GM19025 (cell line): ENCODE measurements around the gene TRAM2.

Source experiments
- ATAC-seq: cut with Tn5 transposase; IDR thresholded peaks from one replicate; pipeline ENCODE4 v1.9.1; 2021; ENCODE audit warnings: mild to moderate bottlenecking, low read depth, moderate library complexity; ENCODE audit not compliant: unreplicated experiment

The TRAM2 gene

GRCh38 chr6:52577022-52577777 is at the start of gene TRAM2:
TRAM2 (minus strand) TSS chr6:52577060; CDS start chr6:52576915, 145 bp downstream.
- peak; percentile 58 for ATAC-seq

- no peak for ATAC-seq
Measured at GRCh38 chr6:52622810-52623209, 46.0 kb upstream of the TRAM2 start.

- ATAC-seq, result no peak
Measured at GRCh38 chr6:52621631-52622030, 44.8 kb upstream of the TRAM2 start.

- ATAC-seq, result no peak
Measured at GRCh38 chr6:52620906-52621190, 44.0 kb upstream of the TRAM2 start.

GRCh38 chr6:52620055-52620905 is 43.4 kb upstream of the TRAM2 start:
- ATAC-seq, result no peak

- no peak for ATAC-seq
Measured at GRCh38 chr6:52617087-52617486, 40.2 kb upstream of the TRAM2 start.

- no peak for ATAC-seq
Measured at GRCh38 chr6:52616059-52616690, 39.3 kb upstream of the TRAM2 start.

- no peak for ATAC-seq
Measured at GRCh38 chr6:52612336-52613054, 35.6 kb upstream of the TRAM2 start.

GRCh38 chr6:52611833-52612232 is 35.0 kb upstream of the TRAM2 start:
- ATAC-seq, result no peak

- ATAC-seq, result no peak
Measured at GRCh38 chr6:52610745-52611355, 34.0 kb upstream of the TRAM2 start.

GRCh38 chr6:52610011-52610410 is 33.2 kb upstream of the TRAM2 start:
- no peak for ATAC-seq

- no peak for ATAC-seq
Measured at GRCh38 chr6:52605610-52606185, 28.8 kb upstream of the TRAM2 start.

- ATAC-seq, result no peak
Measured at GRCh38 chr6:52603000-52603795, 26.3 kb upstream of the TRAM2 start.

- ATAC-seq, result no peak
Measured at GRCh38 chr6:52598824-52599190, 21.9 kb upstream of the TRAM2 start.

- no peak for ATAC-seq
Measured at GRCh38 chr6:52598123-52598823, 21.4 kb upstream of the TRAM2 start.

GRCh38 chr6:52597738-52598122 is 20.9 kb upstream of the TRAM2 start:
- ATAC-seq, result no peak

- ATAC-seq, result no peak
Measured at GRCh38 chr6:52596371-52597028, 19.6 kb upstream of the TRAM2 start.

GRCh38 chr6:52595796-52596130 is 18.9 kb upstream of the TRAM2 start:
- ATAC-seq, result peak; percentile 33
